SK-N-SH (cell line): ENCODE measurements around the gene NLRC5. TPM values are rescaled to one million over a fixed set of nuclear protein-coding genes. Genes with fewer than 3 reads are reported as not detected.

Experiments used
- CTCF ChIA-PET: fragments of 300-600, 350-600 bp; formaldehyde crosslinking; extraction: SDS; loops from one replicate; lab custom pipeline; 2021; lab: Yijun Ruan, JAX
- POLR2A ChIA-PET: fragments of 350-600 bp; sonication (Branson Sonifier 250); formaldehyde crosslinking; extraction: SDS; loops from one replicate; lab custom pipeline; 2020; ENCODE audit warnings: antibody characterized with exemption, inconsistent platforms; lab: Yijun Ruan, JAX
- DNase-seq: peaks from one replicate; pipeline ENCODE4 v3.0.0; 2012
- H2AFZ ChIP-seq: fragments of 200-600 bp; sonication (generic); 2 replicates; pipeline ENCODE4 v1.8.1; 2016; ENCODE audit warnings: antibody characterized with exemption, mild to moderate bottlenecking, low read depth
- H3F3A ChIP-seq: fragments of 200-600 bp; sonication (generic); replicated peaks from 2 replicates; pipeline ENCODE3; 2016; ENCODE audit warnings: antibody characterized with exemption, mild to moderate bottlenecking; ENCODE audit not compliant: insufficient read depth
- H3K27ac ChIP-seq, 2 experiments: fragments of 200-500 bp in 1 of 2; fragments of 200-600 bp in 1 of 2; sonication (Bioruptor generic) in 1 of 2; sonication (generic), shearing (Covaris generic) in 1 of 2; 2 replicates each; pipeline versions ENCODE4 v1.5.1 to v1.6.1; 2014 to 2016; ENCODE audit warnings: low read depth in 2 of 2, inconsistent platforms in 1 of 2, low read length in 1 of 2, mild to moderate bottlenecking in 1 of 2, mixed read lengths in 1 of 2
- H3K27me3 ChIP-seq: fragments of 200-600 bp; sonication (generic), shearing (Covaris generic); 2 replicates; pipeline ENCODE4 v1.6.1; 2016; ENCODE audit warnings: mixed run types; ENCODE audit not compliant: insufficient read depth
- H3K36me3 ChIP-seq, 2 experiments: fragments of 200-500 bp in 1 of 2; fragments of 200-600 bp in 1 of 2; sonication (Bioruptor generic) in 1 of 2; sonication (generic) in 1 of 2; replicated peaks in 1 of 2; 2 replicates each; pipeline versions ENCODE3 to v1.5.1; 2014 to 2016; ENCODE audit warnings: low read length in 1 of 2, mild to moderate bottlenecking in 1 of 2; ENCODE audit not compliant: insufficient read depth in 2 of 2, control insufficient read depth in 1 of 2
- H3K4me1 ChIP-seq, 2 experiments: fragments of 200-500 bp in 1 of 2; fragments of 200-600 bp in 1 of 2; sonication (Bioruptor generic) in 1 of 2; sonication (generic), shearing (Covaris generic) in 1 of 2; 2 replicates each; pipeline versions ENCODE4 v1.5.1 to v1.6.1; 2014 to 2016; ENCODE audit warnings: low read depth in 1 of 2, low read length in 1 of 2, mixed run types in 1 of 2; ENCODE audit not compliant: insufficient read depth in 2 of 2, control insufficient read depth in 1 of 2
- H3K4me2 ChIP-seq: fragments of 200-600 bp; sonication (generic), shearing (Covaris generic); 2 replicates; pipeline ENCODE4 v1.6.1; 2017; ENCODE audit warnings: mixed run types
- H3K4me3 ChIP-seq, 2 experiments: fragments of 200-500 bp in 1 of 2; fragments of 200-600 bp in 1 of 2; sonication (Bioruptor generic) in 1 of 2; sonication (generic), shearing (Covaris generic) in 1 of 2; 2 replicates each; pipeline versions ENCODE4 v1.5.1 to v1.8.1; 2014 to 2016; ENCODE audit warnings: low read depth in 2 of 2, inconsistent platforms in 1 of 2, low read length in 1 of 2, mild to moderate bottlenecking in 1 of 2, mixed read lengths in 1 of 2, moderate library complexity in 1 of 2
- H3K79me2 ChIP-seq: fragments of 200-600 bp; sonication (generic); 2 replicates; pipeline ENCODE4 v1.8.1; 2017; ENCODE audit warnings: mild to moderate bottlenecking; ENCODE audit not compliant: insufficient read depth
- H3K9ac ChIP-seq: fragments of 200-600 bp; sonication (generic); 2 replicates; pipeline ENCODE4 v1.6.1; 2017; ENCODE audit warnings: mixed run types
- H3K9me2 ChIP-seq: fragments of 200-600 bp; sonication (generic); 2 replicates; pipeline ENCODE4 v1.6.1; 2017; ENCODE audit warnings: mixed run types
- H3K9me3 ChIP-seq: fragments of 200-600 bp; sonication (generic); 2 replicates; pipeline ENCODE4 v1.6.1; 2017; ENCODE audit warnings: mixed run types, mild to moderate bottlenecking, moderate library complexity
- H4K20me1 ChIP-seq: fragments of 200-600 bp; sonication (generic); 2 replicates; pipeline ENCODE4 v1.6.1; 2017; ENCODE audit warnings: mild to moderate bottlenecking, mixed run types; ENCODE audit not compliant: insufficient read depth
- CHD2 ChIP-seq: fragments of 150-350 bp; IDR thresholded peaks from 2 replicates; pipeline ENCODE4 v1.6.1; 2018; ENCODE audit warnings: low read length; ENCODE audit not compliant: partially characterized antibody
- CTCF ChIP-seq: fragments of 200-600 bp; sonication (generic); IDR thresholded peaks from 2 replicates; pipeline ENCODE4 v1.6.1; 2017; ENCODE audit warnings: antibody characterized with exemption, mild to moderate bottlenecking, moderate library complexity
- JUND ChIP-seq: IDR thresholded peaks from 2 replicates; pipeline ENCODE4 v1.4.0; 2012
- NFIC ChIP-seq: IDR thresholded peaks from 2 replicates; pipeline ENCODE4 v1.4.0; 2012; ENCODE audit warnings: borderline replicate concordance
- NRF1 ChIP-seq: IDR thresholded peaks from 2 replicates; pipeline ENCODE4 v1.6.1; 2012; ENCODE audit warnings: low read depth, mild to moderate bottlenecking, low read length
- PBX3 ChIP-seq: IDR thresholded peaks from 2 replicates; pipeline ENCODE4; 2012
- RAD21 ChIP-seq: IDR thresholded peaks from 2 replicates; pipeline ENCODE4 v1.6.1; 2012; ENCODE audit warnings: mild to moderate bottlenecking, low read length
- RCOR1 ChIP-seq: fragments of 150-350 bp; IDR thresholded peaks from 2 replicates; pipeline ENCODE4 v1.6.1; 2017; ENCODE audit warnings: antibody characterized with exemption, low read length
- RXRA ChIP-seq: IDR thresholded peaks from 2 replicates; pipeline ENCODE4 v1.4.0; 2012; ENCODE audit warnings: low read depth, mild to moderate bottlenecking, borderline replicate concordance
- SIN3A ChIP-seq: IDR thresholded peaks from 2 replicates; pipeline ENCODE4 v1.6.1; 2012; ENCODE audit warnings: low read depth, mild to moderate bottlenecking, low read length, moderate library complexity, borderline replicate concordance
- USF2 ChIP-seq: fragments of 150-350 bp; IDR thresholded peaks from 2 replicates; pipeline ENCODE4 v1.6.1; 2017; ENCODE audit warnings: antibody characterized with exemption, low read length, low read depth, borderline replicate concordance
- WGBS: methylation state at CpG from one replicate; pipeline ENCODE4 v1.1.6; 2017; ENCODE audit warnings: low lambda C conversion rate; 5-methylcytosine and 5-hydroxymethylcytosine counted together
- polyA plus RNA-seq, 3 experiments: library from polyadenylated mRNA; depleted of rRNA; stranded (reverse); fragments of >200 nt; gene quantifications; 2 replicates each; pipeline ENCODE4 v1.2.3, GENCODE V29; 2012

NLRC5 gene
- polyA plus RNA-seq, 1 of the 3 experiments (the other 2 are of a cell fraction): 6.5 TPM

GRCh38 chr16:57023541-57024249 is 34.3 kb downstream of the NLRC5 start:
- Histone ChIP-seq H3K4me1 (no peaks in the 10 kb centered on the region; a peak in 1 of 4 replicates), H3K9me3 (no peaks in the 10 kb centered on the region), H2AFZ (no peak overlapping the region), H3K36me3 (no peaks in the 10 kb centered on the region), H4K20me1 (no peaks in the 10 kb centered on the region), H3F3A (no peaks in the 10 kb centered on the region), H3K79me2 (no peaks in the 10 kb centered on the region), H3K9me2 (no peaks in the 10 kb centered on the region), H3K27ac (no peak overlapping the region), H3K4me2 (no peak overlapping the region), H3K9ac (no peak overlapping the region), H3K27me3 (no peaks in the 10 kb centered on the region), H3K4me3 (no peak overlapping the region)
- no peak for TF ChIP-seq RXRA
- no peak for TF ChIP-seq RCOR1
- TF ChIP-seq NFIC: no peak
- TF ChIP-seq RAD21: no peak
- TF ChIP-seq NRF1: no peak
- TF ChIP-seq PBX3: no peak
- no peak for TF ChIP-seq USF2
- no peak for TF ChIP-seq JUND
- TF ChIP-seq SIN3A: no peak
- TF ChIP-seq CHD2: no peak
- CTCF ChIA-PET: interaction anchor here (1.9 kb wide), 1 partner anchor 9 kb away, joined by 7 read pairs; no protein-coding TSS in a partner anchor
- WGBS: 83% methylated on average over 7 of the region's 8 CpGs
- POLR2A ChIA-PET: no interaction called here
- DNase-seq: no peak

- Histone ChIP-seq H3K9me3 (no peaks in the 10 kb centered on the region), H3K9me2 (no peaks in the 10 kb centered on the region), H3F3A (no peaks in the 10 kb centered on the region), H3K4me1 (no peaks in the 10 kb centered on the region; a peak in 1 of 4 replicates), H3K9ac (no peak overlapping the region), H3K27ac (no peak overlapping the region), H3K79me2 (no peaks in the 10 kb centered on the region), H3K27me3 (no peaks in the 10 kb centered on the region), H4K20me1 (no peaks in the 10 kb centered on the region), H2AFZ (no peak overlapping the region), H3K4me2 (no peak overlapping the region), H3K36me3 (no peaks in the 10 kb centered on the region), H3K4me3 (no peak overlapping the region)
- TF ChIP-seq CTCF (no peak), JUND (no peak), RCOR1 (no peak)
- CTCF ChIA-PET: interaction anchor here (0.6 to 1.3 kb wide), 2 partner anchors 30 to 155 kb away, joined by 4 to 5 read pairs; no protein-coding TSS in a partner anchor
- DNase-seq: no peak
- WGBS: 91% methylated on average over 15 of the region's 19 CpGs
- POLR2A ChIA-PET: no interaction called here
Measured at GRCh38 chr16:57024894-57025680, 35.7 kb downstream of the NLRC5 start.
